ENCODE data around the gene KDM4C.
"Not testable (repeated sequence)": the region's sequence is repeated elsewhere in the genome, so short reads cannot be mapped to it uniquely, and the experiment has no call there.

The KDM4C gene

GRCh38 chr9:7178729-7179128 lies 421.0 kb downstream of the KDM4C start:
- DNase-seq: no peak

- DNase-seq: no peak
These were observed 422.5 kb downstream of the KDM4C start for GRCh38 chr9:7180247-7180646.

GRCh38 chr9:7183139-7183538 lies 425.4 kb downstream of the KDM4C start:
- DNase-seq: not testable (repeated sequence)

GRCh38 chr9:7185612-7186011 lies 427.8 kb downstream of the KDM4C start:
- no peak for DNase-seq

GRCh38 chr9:7186175-7186574 lies 428.4 kb downstream of the KDM4C start:
- no peak for DNase-seq

- no peak for DNase-seq
These were observed 434.5 kb downstream of the KDM4C start for GRCh38 chr9:7192266-7192665.

GRCh38 chr9:7195526-7195925 lies 437.8 kb downstream of the KDM4C start:
- no peak for DNase-seq

- no peak for DNase-seq
These were observed 438.7 kb downstream of the KDM4C start for GRCh38 chr9:7196467-7196866.

GRCh38 chr9:7201196-7201595 lies 443.4 kb downstream of the KDM4C start:
- no peak for DNase-seq

GRCh38 chr9:7205806-7206205 lies 448.0 kb downstream of the KDM4C start:
- DNase-seq: no peak

GRCh38 chr9:7206221-7206758 lies 448.5 kb downstream of the KDM4C start:
- DNase-seq: no peak

- DNase-seq: no peak
These were observed 451.4 kb downstream of the KDM4C start for GRCh38 chr9:7209016-7209715.

- DNase-seq: no peak
These were observed 452.2 kb downstream of the KDM4C start for GRCh38 chr9:7209990-7210389.

GRCh38 chr9:7210854-7211637 lies 453.3 kb downstream of the KDM4C start:
- no peak for DNase-seq

- DNase-seq: no peak
These were observed 453.9 kb downstream of the KDM4C start for GRCh38 chr9:7211657-7212056.

GRCh38 chr9:7212101-7212500 lies 454.3 kb downstream of the KDM4C start:
- no peak for DNase-seq

GRCh38 chr9:7216004-7216841 lies 458.4 kb downstream of the KDM4C start:
- DNase-seq: no peak

GRCh38 chr9:7223981-7224380 lies 466.2 kb downstream of the KDM4C start:
- DNase-seq: no peak
